ENCODE data around the gene LAG3.

LAG3 gene

GRCh38 chr12:6771091-6771495, 1.2 kb upstream of the LAG3 start:
- no peak for DNase-seq (ENCODE audit: low read depth in 4 of 4, low spot score in 1 of 4)

- no peak for DNase-seq (ENCODE audit: low read depth in 4 of 4, low spot score in 1 of 4)
Observed at GRCh38 chr12:6771509-6772330, 600 bp upstream of the LAG3 start.

GRCh38 chr12:6772726-6773589, 638 bp downstream of the LAG3 start:
- DNase-seq (ENCODE audit: low read depth in 4 of 4, low spot score in 1 of 4): no peak

GRCh38 chr12:6773590-6774351, 1.5 kb downstream of the LAG3 start:
- no peak for DNase-seq (ENCODE audit: low read depth in 4 of 4, low spot score in 1 of 4)

- DNase-seq (ENCODE audit: low read depth in 4 of 4, low spot score in 1 of 4): no peak
Observed at GRCh38 chr12:6774499-6775062, 2.3 kb downstream of the LAG3 start.

- no peak for DNase-seq (ENCODE audit: low read depth in 4 of 4, low spot score in 1 of 4)
Observed at GRCh38 chr12:6775185-6776174, 3.2 kb downstream of the LAG3 start.

GRCh38 chr12:6777386-6777785, 5.1 kb downstream of the LAG3 start:
- no peak for DNase-seq (ENCODE audit: low read depth in 4 of 4, low spot score in 1 of 4)

GRCh38 chr12:6778217-6778573, 5.9 kb downstream of the LAG3 start:
- DNase-seq (ENCODE audit: low read depth in 4 of 4, low spot score in 1 of 4): no peak

GRCh38 chr12:6778574-6779550, 6.5 kb downstream of the LAG3 start:
- peak; percentile 78 to 90 (median 81) for DNase-seq (ENCODE audit: low read depth in 4 of 4, low spot score in 1 of 4)

- DNase-seq (ENCODE audit: low read depth in 4 of 4, low spot score in 1 of 4): no peak
Observed at GRCh38 chr12:6779708-6780432, 7.5 kb downstream of the LAG3 start.

GRCh38 chr12:6780573-6780972, 8.3 kb downstream of the LAG3 start:
- DNase-seq (ENCODE audit: low read depth in 4 of 4, low spot score in 1 of 4): no peak

GRCh38 chr12:6782119-6782518, 9.8 kb downstream of the LAG3 start:
- no peak for DNase-seq (ENCODE audit: low read depth in 4 of 4, low spot score in 1 of 4)

GRCh38 chr12:6782850-6783566, 10.7 kb downstream of the LAG3 start:
- DNase-seq (ENCODE audit: low read depth in 4 of 4, low spot score in 1 of 4): no peak

- no peak for DNase-seq (ENCODE audit: low read depth in 4 of 4, low spot score in 1 of 4)
Observed at GRCh38 chr12:6783828-6784227, 11.5 kb downstream of the LAG3 start.

- DNase-seq (ENCODE audit: low read depth in 4 of 4, low spot score in 1 of 4): no peak
Observed at GRCh38 chr12:6784296-6784695, 12.0 kb downstream of the LAG3 start.

GRCh38 chr12:6784761-6785160, 12.4 kb downstream of the LAG3 start:
- DNase-seq (ENCODE audit: low read depth in 4 of 4, low spot score in 1 of 4): no peak

- DNase-seq (ENCODE audit: low read depth in 4 of 4, low spot score in 1 of 4): no peak
Observed at GRCh38 chr12:6786416-6787094, 14.2 kb downstream of the LAG3 start.
